Measurements from ENCODE around the gene CTXND2. TPM values are rescaled to one million over a fixed set of nuclear protein-coding genes. Genes with fewer than 3 reads are reported as not detected.
"Not testable (repeated sequence)": the region's sequence is repeated elsewhere in the genome, so short reads cannot be mapped to it uniquely, and the experiment has no call there.

CTXND2 gene
- total RNA-seq, 3 donors from 2014 or later = not detected

DNA sequence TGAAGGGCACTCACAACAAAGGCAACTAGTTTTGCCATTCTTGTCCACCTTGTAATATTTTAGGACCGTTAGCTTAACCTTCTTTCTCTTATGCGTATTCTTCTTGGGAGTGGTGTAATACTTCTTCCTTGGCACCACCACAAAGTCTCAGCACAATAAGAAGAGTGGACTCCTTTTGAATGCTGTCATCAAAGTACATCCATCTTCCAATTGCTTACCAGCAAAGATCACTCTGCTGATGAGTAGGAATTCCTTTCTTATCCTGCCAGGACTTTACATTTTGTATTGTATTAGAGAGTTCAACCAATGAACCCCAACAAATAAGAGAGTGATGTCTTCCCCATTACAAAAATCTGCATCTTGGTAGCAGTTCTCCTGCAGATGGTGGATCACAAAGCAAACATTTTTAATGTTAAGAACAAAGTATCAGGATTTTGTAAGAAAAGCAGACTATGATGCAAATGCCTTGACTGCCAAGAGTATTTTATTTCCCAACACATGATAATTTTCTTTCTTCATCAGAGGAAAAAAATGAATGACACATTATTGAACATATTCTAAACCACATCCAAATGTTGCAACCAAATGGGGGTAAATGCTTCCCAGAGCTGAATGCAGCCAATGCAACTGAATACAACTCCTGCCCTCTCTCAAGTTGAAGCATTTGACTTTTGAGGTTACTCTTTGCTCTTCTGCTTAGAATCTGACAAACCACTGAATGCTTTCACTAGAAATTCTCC lies 5.4 kb upstream of the CTXND2 start:
- Histone ChIP-seq H3K4me1 (ENCODE audit: low read depth) (no peaks in the 10 kb centered on the region), H3K36me3 (ENCODE audit: low read depth) (no peaks in the 10 kb centered on the region), H3K4me3 (no peak overlapping the region), H3K9me3 (no peaks in the 10 kb centered on the region)
- intact Hi-C loops (cut with DNase I, micrococcal nuclease) = no loop called here
- no peak for ATAC-seq
- DNase-seq = no peak
- TF ChIP-seq, protein P1, sequence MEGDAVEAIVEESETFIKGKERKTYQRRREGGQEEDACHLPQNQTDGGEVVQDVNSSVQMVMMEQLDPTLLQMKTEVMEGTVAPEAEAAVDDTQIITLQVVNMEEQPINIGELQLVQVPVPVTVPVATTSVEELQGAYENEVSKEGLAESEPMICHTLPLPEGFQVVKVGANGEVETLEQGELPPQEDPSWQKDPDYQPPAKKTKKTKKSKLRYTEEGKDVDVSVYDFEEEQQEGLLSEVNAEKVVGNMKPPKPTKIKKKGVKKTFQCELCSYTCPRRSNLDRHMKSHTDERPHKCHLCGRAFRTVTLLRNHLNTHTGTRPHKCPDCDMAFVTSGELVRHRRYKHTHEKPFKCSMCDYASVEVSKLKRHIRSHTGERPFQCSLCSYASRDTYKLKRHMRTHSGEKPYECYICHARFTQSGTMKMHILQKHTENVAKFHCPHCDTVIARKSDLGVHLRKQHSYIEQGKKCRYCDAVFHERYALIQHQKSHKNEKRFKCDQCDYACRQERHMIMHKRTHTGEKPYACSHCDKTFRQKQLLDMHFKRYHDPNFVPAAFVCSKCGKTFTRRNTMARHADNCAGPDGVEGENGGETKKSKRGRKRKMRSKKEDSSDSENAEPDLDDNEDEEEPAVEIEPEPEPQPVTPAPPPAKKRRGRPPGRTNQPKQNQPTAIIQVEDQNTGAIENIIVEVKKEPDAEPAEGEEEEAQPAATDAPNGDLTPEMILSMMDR (IDR thresholded peaks at IDR 0.05) = no peak

DNA sequence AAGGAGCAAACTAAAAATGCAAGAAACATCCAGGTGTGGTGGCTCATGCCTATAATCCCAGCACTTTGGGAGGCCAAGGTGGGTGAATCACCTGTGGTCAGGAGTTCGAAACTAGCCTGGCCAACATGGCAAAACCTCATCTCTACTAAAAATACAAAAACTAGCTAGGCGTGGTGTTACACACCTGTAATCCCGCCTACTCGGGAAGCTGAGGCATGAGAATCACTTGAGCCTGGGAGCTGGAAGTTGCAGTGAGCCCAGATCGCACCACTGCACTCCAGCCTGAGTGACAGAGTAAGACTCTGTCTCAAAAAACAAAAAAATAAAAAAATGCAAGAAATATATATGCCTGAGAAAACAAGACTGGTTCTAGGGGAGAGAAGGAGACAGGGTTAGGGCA lies 3.8 kb upstream of the CTXND2 start:
- intact Hi-C loops (cut with DNase I, micrococcal nuclease); DNase-seq; H3K4me3 ChIP-seq; ATAC-seq; H3K9me3 ChIP-seq; H3K4me1 ChIP-seq (ENCODE audit: low read depth); H3K36me3 ChIP-seq (ENCODE audit: low read depth): not testable (repeated sequence)

DNA sequence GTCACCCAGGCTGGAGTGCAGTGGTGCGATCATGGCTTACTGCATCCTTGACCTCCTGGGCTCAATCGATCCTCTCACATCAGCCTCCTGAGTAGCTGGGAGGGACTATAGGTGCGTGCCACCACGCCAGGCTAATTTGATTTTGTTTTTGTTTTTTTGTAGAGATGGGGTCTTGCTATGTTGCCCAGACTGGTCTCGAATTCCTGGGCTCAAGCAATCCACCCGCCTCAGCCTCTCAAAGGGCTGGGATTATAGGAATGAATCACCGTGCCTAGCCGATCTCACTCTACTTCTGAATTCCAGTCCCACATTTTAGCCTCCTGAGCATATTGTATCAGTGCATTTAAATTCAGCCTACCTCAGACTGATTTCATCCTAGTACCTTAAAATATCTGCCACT lies 1.8 kb downstream of the CTXND2 start:
- H3K4me3 ChIP-seq = no peak overlapping the region
- ATAC-seq (no peak), DNase-seq (no peak)
- intact Hi-C loops (cut with DNase I, micrococcal nuclease) = no loop called here
- TF ChIP-seq, protein P1 (IDR thresholded peaks at IDR 0.05) = no peak
- H3K36me3 ChIP-seq (ENCODE audit: low read depth) = no peaks in the 10 kb centered on the region
- no peaks in the 10 kb centered on the region for H3K4me1 ChIP-seq (ENCODE audit: low read depth)
- H3K9me3 ChIP-seq = no peaks in the 10 kb centered on the region

DNA sequence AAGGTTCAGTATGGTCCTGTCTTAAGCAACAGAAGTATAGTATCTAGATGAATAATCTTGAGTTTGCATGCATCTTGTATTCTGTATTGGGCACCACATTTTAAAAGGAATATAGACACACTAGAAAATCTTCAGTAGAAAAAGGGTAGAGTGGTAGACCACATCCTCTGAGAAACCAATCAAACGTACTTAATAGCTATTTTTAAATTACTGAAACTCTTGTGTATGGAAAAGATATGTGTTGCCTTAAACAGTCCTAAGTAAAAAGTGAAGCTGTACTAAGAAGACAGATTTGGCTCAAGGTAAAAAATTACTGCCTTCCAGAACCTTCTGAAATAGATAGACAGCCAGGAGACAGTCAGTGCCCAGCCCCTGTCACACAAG lies 3.1 kb downstream of the CTXND2 start:
- H3K4me3 ChIP-seq = no peak overlapping the region
- ATAC-seq = peak; percentile 31
- H3K4me1 ChIP-seq (ENCODE audit: low read depth) = no peaks in the 10 kb centered on the region
- no peaks in the 10 kb centered on the region for H3K9me3 ChIP-seq
- intact Hi-C loops (cut with DNase I, micrococcal nuclease) = no loop called here
- no peak for DNase-seq
- TF ChIP-seq, protein P1 (IDR thresholded peaks at IDR 0.05) = no peak
- no peaks in the 10 kb centered on the region for H3K36me3 ChIP-seq (ENCODE audit: low read depth)

DNA sequence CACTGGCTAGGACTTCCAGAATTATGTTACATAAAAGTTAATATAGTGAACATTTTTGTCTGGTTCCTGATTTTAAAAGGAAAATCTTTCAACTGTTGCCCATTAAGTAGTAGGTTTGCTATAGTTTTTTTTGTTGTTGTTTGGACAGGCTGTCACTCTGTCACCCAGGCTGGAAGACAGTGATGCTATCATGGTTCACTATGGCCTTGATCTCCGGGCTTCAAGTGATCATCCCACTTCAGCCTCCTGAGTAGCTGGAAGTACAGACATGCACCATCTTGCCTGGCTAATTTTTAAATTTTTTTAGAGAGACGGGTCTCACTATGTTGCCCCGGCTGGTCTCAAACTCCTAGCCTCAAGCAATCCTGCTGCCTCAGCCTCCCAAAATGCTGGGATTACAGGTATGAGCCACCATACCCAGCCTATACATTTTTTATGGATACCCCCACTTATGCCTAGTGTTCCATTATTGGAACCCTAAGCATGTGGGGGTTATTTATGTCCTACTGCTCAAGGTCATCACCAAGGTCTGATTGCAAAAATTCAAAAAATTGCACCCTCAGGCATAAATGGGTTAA lies 6.5 kb downstream of the CTXND2 start:
- Histone ChIP-seq H3K4me1 (ENCODE audit: low read depth) (no peaks in the 10 kb centered on the region), H3K4me3 (no peak overlapping the region), H3K36me3 (ENCODE audit: low read depth) (no peaks in the 10 kb centered on the region), H3K9me3 (no peaks in the 10 kb centered on the region)
- DNase-seq (no peak), ATAC-seq (no peak)
- TF ChIP-seq, protein P1 (IDR thresholded peaks at IDR 0.05) = no peak
- intact Hi-C loops (cut with DNase I, micrococcal nuclease) = no loop called here

DNA sequence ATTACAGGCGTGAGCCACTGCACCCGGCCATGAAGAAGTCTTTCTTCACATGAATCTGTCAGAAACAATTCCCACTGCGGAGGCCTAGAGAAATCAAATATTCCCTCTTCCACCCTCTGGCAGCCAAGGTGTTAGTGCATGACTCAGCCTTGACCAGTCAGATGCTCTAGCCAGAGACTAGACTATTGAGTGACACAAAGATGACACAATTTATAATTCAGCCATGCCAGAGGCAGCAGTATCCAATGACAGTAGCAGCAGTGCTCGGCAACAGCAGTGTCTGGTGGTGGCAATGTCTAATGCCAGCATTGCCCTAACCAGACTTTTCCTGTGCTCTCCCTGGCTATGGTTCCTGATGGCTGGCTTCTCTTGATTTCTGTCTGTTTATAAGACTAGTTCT lies 8.7 kb downstream of the CTXND2 start:
- intact Hi-C loops (cut with DNase I, micrococcal nuclease) = no loop called here
- no peak for ATAC-seq
- Histone ChIP-seq H3K4me1 (ENCODE audit: low read depth) (no peaks in the 10 kb centered on the region), H3K9me3 (no peaks in the 10 kb centered on the region), H3K36me3 (ENCODE audit: low read depth) (no peaks in the 10 kb centered on the region), H3K4me3 (no peak overlapping the region)
- DNase-seq = no peak
- TF ChIP-seq, protein P1 (IDR thresholded peaks at IDR 0.05) = no peak

DNA sequence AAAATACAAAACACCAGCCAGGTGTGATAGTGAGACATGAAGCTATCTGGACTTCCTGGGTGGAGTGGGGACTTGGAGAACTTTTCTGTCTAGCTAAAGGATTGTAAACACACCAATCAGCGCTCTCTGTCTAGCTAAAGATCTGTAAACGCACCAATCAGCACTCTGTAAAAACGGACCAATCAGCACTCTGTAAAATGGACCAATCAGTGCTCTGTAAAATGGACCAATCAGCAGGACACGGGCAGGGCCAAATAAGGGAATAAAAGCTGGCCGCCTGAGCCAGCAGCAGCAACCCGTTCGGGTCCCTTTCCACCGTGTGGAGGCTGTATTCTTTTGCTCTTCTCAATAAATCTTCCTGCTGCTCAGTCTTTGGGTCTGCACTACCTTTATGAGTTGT lies 12.9 kb downstream of the CTXND2 start:
- DNase-seq; intact Hi-C loops (cut with DNase I, micrococcal nuclease); ATAC-seq; H3K4me1 ChIP-seq (ENCODE audit: low read depth); H3K4me3 ChIP-seq; H3K9me3 ChIP-seq; H3K36me3 ChIP-seq (ENCODE audit: low read depth): not testable (repeated sequence)

Measured in mucosa of descending colon (tissue), 3 donors.